ENCODE results near the gene ASB2.

Gene ASB2

DNA sequence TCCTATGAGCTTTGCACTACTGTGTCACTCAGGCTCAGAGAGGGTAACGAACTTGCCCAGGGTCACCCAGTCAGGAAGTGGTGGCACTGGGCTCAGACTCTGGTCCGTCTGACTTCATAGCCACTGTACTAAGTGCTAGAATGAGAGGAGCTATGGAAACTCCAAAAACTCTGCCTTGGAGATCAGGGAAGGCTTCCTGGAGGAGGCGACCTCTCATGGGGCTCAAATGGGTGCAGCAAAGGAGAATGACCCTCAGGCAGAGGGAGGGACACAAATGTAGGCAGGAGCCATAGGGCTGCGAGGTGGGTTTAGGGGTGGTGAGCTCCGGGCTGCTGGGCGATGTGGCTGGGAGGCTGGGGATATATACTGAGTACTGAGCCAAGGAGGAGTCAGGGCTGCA is 23.9 kb upstream of the ASB2 start:
- DNase-seq (ENCODE audit: low read depth in 2 of 2) = no peak

DNA sequence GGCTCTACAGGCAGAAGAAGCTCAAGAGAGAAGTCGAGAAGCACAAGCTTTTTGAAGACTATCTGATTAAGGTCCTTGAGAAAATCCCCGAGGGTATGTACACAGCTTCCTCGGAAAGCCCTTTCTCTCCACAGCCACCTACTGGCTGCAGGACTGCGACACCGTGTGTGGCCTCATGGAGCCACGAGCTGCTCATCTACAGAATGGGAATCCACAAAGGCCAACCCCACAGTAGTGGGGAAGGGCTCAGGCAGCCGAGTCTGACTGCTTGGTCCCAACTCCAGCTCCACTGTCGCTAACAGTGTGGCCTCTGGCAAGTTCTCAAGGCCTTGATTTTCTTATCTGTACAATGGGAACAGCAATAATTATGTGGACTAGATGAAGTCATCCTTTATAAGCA is 23.2 kb upstream of the ASB2 start:
- no peak for DNase-seq (ENCODE audit: low read depth in 2 of 2)

DNA sequence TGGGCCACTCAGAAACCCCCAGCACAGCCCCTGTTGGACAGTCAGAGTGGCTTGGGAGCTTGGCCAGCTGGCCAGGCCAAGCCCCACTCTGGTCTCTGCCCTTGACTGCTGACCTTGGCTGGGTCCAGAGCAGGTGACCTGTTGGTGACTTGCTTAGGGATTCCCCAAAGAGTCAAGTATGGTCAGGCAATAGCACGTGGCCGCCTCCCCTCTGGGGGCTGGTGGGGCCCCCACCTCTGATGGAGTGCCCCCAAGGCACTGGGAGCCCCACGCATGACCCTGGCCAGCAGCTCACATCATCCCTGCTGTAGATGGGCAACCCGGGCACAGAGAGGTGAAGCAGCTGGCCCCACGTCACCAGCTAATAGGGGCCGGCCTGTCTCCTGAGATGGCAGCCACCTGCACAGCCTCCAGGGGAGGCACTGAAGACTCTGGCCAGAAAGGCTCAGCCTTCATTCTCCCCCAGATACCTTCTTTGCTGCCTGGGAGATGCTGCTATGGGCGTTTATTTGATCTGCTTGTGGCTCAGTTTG is 22.6 kb upstream of the ASB2 start:
- DNase-seq (ENCODE audit: low read depth in 2 of 2) = no peak

DNA sequence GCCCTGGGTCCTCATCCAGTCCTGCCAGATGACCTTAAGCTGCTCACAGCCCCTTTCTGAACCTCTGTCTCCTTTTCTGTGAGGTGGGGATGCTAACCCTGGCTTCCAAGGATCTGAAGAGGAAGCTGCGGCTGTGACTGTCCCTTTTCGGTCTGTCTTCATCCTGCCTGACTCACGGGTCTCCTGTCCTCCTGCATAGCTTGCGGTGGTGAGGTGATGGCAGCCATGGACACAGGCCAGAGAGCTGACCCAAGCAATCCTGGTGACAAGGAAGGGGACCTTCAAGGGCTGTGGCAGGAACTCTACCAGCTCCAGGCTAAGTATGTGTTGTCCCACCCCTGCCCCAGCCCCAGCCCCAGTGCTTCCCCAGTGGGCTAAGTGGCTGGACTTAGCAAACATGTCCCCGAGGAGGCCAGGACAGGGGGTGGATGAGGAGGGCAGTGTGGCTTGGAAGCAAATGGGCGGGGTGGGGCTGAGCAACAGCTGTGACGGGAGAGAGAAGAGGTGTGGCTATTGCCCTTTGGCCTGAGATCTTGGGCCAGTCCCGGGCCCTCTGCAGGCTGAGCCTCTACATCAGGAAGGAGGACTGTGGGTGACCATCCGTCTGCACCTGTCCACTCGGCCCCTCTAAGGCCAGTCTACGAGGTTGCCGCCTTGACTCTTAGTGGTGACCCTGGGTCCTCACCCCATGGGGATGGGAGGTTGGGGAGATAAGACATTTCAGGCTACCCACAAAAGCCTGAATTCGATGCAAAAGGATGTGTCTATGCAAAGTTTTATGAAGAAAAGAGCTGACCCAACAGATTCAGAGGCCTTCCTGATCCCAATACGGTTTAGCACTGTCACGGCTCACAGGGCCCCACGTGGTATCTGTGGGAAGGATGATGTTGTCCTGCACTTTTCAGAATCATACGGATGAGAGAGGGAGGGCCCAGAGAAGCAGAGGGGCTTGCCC is 21.8 kb upstream of the ASB2 start:
- DNase-seq (ENCODE audit: low read depth in 2 of 2) = no peak

DNA sequence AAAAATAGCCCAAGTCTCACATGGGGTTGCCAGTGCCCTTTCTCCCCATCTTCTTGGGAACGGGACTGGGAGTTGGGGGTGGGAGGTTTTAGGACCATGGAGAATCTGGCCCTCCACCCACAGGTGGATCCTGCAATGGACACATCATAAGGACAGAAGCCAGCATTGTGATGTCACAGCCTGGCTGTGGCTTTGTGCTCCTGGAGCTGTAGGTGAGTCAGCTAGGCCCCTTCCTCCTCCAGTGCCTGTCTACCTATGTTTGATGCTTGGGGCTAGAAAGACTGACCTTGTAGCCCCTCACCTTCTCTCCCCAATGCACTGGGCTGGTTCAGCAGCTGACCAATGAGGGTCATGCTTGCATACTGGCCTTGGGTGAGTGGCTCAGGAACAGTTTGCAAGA is 20.7 kb upstream of the ASB2 start, which contains the start of gene CCDC197:
CCDC197 (plus strand) TSS at position 220 of the 400 bp plus-strand sequence. CDS start 831 bp downstream, outside the sequence.
- no peak for DNase-seq (ENCODE audit: low read depth in 2 of 2)

DNA sequence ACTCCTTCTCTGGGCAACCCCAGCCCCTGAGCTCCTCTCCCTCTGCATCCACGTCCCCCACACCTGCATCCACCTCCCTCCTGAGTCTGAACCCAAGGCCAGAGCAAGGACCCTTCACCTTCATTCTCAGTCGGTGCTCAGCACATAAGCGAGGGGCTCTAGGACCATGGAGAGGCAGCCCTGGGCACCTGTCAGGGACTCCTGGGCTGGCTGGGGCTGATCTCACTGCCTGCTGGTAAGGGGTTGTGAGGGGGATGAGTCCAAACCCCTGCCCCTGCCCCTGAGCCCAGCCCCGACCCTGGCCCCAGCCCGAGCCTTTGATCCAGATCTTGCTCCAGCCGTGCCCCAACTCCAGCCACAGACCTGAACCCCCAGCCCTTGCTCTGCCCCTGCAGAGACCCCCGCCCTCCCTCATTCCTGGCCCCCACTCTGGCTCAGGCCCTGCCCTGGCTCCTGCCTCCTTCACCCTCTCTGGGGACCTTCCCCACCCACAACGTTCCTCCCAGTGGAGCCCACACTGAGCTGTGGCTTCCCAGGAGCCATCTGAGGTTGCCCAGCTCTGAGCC is 19.8 kb upstream of the ASB2 start:
- no peak for DNase-seq (ENCODE audit: low read depth in 2 of 2)

DNA sequence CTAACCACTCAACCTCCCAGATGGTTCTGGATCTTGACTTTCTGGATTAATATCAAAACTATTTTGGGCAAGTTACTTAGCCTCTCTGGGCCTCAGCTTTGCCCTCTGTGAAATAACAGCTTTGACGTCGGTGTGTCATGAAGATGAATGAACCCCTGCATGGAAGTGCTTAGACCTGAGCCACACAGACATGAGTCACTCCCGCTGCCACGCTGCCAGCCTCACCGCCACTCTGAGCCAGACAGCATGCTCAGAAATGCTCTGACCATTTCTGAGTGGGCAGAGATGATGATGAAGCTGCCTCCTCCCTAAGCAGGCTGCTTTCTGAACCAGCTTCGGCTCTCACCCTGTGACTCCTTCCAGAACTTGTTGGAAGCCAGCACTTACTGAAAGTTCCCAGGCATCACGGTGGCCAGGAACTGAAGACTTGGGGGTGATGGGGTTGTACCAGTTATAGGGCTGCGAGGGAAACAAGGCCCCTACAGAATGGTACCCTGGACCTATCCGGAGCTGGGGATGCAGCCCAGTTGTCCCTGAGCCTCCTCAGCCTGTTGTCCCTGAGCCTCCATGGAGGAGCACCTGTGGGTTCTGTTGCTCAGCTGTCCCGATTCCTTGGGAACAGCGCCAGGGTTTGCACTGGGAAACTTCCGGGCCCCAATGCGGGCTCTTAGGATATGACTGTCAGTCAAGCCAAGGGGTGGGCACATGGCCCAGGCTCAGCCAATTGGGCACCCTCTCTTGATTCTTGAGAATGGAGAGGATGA is 18.7 kb upstream of the ASB2 start:
- no peak for DNase-seq (ENCODE audit: low read depth in 2 of 2)

DNA sequence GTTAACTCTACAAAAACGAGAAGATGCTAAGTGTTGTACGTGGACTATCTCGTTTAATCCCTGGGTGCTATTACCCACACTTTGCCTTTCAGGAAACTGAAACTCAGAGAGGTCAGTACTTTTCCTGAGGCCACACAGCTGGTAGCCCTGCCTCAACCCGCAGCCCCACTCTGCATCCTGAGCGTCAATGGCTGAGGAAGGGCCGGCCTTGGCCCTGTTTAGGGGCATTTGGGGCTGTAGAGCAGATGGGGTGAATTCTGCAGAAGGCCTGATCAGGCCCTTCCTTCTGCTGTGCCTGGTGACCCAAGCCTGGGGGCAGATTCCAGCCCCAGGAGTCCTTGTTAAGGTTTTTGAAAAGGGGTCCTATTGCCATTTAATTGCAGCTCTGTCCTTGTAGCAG is 17.0 kb upstream of the ASB2 start:
- DNase-seq (ENCODE audit: low read depth in 2 of 2) = no peak

DNA sequence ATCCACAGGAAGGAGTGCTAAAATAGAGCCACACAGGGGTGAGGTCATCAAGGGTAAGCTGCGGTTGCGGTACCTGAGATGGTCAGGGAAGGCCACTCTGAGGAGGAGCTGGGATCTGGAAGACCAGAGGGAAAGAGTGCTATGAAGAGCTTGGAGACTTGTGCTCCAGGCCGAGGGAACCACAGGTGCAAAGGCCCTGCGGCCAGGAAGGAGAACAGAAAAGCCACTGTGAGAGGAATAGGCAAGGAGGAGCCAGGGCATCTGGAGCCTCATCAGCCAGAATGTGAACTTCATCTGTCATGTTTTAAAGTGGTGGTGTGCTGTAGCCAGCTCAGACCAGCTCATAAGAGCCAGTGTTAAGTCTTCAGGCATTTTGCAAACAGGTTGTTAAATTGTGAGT is 15.3 kb upstream of the ASB2 start:
- no peak for DNase-seq (ENCODE audit: low read depth in 2 of 2)

DNA sequence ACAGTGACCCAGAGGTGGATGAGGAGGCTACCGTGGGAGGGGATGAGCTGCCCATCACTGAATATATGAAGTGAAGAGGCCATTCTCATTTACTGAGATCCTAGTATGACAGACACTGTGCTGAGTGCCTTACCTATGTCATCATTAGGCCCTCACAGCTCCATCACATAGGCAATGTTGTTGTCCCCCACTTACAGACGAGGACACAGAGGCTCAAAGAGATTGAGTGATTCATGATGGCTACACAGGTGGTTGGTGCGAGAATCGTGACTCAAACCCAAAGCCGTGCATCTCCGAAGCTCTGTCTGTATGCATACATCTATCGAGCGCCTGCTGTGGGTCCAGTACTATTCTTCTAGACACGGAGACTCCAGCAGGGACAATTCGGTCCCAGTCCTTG is 14.8 kb upstream of the ASB2 start:
- no peak for DNase-seq (ENCODE audit: low read depth in 2 of 2)

DNA sequence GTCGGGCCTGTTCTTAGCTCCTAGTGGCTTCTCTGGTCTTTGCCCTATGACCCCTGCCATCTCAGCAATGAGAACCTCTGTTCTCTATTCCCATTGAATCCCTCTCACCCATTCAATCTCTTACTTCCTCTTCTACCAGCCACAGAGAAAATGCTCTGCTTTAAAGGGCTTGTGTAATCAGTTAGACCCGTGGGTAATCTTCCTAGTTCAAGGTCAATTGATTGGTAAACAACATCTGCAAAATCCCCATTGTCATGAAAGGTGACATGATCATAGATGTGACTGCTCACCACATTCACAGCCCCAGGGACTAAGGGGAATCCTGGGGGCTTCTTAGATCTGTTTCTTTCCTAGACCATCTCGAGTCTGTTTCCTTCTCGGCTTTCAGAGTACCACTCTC is 13.6 kb upstream of the ASB2 start:
- no peak for DNase-seq (ENCODE audit: low read depth in 2 of 2)

DNA sequence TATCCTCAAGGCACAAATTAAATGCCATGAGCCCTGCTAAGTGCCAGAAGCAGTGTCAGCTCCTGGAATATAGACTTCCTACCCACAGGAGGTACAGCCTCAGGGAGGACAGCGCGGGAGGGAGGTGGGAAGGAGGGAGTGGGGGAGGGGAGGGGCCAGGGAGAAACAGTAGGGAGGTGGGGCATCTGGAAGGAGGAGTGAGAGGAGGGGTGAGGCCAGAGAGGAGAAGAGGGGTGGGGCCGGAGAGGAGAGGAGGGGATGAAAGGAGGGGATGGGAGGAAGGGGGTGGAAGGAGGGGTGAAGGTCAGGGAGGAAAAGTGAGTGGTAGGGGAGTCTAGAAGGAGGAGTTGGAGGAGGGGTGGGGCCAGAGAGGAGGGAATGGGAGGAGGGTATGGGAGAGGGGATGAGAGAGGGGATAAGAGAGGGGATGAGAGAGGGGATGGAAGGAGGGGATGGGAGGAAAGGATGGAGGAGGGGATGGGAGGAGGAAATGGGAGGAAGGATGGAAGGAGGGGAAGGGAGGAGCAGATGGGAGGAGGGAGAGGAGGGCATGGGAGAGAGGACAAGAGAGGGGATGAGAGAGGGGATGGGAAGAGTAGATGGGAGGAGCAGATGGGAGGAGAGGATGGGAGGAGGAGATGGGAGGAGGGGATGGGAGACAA is 11.6 kb upstream of the ASB2 start:
- no peak for DNase-seq (ENCODE audit: low read depth in 2 of 2)

DNA sequence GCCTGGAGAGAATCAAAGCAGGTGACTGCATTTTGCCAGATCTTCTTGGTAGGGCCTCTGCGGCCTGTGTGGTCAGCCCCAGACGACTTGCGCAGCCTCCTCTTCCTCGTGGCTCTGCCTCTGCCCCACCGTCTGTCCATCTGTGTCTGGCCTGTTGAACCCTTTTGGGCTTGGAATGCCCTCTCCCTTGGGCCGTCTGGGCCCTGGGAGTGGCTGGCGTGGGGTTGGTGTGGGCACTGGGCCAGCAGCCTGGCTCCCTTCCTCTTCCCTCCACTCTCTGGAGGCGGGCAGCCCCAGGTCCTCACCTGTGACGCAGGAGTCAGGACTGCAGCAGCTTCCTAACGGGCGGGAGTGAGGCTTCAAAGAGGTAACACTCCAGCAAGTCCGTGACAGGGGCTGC is 11.0 kb upstream of the ASB2 start:
- DNase-seq (ENCODE audit: low read depth in 2 of 2) = no peak

DNA sequence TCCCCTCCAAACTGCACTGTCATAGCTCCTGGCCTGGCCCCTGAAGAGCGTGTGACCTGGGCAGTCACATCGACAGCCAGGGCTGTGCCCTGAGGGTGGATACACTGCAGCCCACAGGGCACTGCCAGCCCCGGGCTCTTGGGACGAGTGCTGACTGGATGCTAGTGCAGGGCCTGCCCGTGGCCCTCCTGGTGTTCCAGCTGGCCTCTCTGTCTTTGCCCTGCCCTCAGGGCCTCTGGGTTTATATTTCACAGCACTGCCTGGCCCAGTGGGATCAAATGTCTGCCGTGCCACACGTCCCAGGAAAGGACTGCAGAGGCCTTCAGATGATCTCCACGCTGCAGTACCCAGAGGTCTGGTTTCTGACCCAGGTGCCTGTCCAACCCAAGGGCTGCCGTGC is 10.6 kb upstream of the ASB2 start:
- DNase-seq (ENCODE audit: low read depth in 2 of 2) = no peak

DNA sequence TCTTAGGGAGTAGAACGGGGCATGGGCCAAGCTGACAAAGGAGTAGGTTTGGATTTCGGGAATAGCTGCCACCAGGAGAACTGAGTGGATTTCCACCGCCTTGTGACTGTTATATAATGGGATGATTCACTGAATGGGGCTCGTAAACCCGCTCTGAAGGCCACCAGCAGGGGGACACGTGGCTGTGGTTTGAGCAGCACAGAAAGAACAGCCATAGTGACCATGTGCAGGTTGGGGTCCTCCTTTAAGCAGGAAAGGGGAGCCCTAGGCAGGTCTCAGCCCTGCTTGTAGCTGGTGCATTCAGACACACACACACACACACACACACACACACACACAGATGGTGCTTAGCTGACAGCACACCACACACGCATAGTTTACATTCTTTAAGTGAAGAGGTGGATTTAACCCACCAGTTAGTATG is 8.6 kb upstream of the ASB2 start:
- no peak for DNase-seq (ENCODE audit: low read depth in 2 of 2)

DNA sequence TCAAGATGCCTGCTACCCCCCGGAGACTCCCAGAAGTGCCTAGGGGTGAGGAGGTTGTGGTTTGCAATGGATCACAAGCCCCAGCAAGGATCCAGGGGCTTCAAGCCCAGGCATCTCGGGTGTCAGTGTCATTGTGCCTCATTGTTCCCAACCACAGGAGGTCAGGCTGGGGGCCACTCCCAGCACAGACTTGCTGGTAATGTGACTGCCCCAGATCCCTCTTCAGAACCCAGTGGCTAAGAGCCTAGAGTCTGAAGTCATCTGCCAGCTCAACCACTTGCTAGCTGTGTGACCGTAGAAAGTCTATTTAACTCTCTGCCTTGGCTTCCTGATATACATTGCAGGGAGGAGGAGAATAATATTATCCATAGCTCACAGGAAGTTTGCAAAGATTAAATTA is 7.7 kb upstream of the ASB2 start:
- no peak for DNase-seq (ENCODE audit: low read depth in 2 of 2)

DNA sequence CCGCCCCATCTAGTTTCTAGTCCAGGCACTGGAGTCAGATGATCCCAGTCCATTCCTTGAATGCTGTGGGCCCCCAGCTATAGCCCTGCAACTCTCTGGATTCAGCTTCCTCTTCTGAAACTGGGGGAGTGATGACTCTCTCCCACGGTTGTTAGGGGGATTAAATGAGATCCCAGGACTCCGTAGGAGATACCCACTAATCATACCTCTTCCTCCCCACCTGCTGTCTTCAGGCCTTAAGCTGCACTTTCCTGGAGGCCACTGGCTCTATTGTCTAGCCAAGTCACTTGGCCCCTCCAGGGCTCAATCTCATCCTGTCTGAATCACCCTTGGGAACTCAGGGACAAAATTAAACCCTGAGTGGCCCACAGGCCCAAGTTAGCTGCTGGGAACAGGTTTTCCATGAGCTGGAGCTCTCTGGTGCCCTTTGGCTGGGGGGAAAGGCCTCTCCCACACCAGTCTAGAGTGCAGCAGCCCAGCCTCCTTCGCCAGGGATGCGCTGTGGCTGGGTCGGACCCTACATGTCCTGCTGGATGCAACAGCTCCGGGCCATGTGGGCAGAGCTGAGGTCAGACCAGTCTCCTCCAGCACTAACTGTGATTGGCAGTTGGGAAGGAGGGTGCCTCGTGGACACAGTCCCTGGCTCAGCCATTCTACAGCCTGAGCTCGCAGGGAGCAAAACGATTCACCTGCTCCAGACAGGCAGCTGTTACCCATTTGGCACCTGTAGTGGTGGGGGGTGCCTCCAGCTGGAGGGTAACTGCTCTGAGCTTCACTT is 6.0 kb upstream of the ASB2 start:
- no peak for DNase-seq (ENCODE audit: low read depth in 2 of 2)

DNA sequence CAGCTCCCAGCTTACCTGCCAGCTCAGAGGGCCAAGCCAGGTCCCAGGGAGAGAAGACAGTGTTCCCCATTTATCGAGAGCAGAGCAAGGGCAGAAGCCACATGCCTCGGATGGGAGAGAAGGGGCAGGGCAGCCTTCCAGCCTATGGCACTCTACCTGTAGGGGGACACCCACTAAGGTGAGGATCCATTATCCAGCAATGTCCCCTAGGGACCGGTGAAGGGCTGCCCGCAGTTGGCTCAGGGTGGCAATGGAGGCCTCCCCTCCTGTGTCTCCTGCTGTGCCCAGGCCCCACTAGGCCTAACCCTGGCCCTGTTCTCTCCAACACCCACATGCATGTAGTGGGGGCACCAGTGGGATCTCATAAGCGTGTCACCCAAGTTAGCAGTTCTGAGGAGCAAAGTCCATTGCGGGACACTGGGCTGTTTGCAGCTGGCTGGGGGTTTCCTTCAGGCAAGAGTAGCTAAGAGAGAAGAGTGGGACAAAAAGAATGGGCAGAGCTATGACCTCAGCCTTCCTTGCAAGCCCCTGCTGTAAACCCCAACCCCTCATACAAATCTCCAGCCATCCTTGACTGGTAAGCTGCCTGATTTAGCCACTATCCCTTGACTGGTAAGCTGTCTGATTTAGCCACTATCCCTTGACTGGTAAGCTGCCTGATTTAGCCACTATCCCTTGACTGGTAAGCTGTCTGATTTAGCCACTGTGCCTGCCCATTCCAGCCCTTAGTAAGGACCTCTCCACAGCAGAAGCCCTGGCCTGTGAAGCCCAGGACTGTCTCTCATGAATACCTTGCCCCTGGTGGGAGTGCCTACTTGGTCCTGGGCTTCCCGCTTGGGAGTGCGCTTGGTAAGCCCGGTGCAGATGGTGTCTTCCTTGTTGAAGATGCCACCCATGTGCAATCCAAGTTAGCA is 5.2 kb upstream of the ASB2 start:
- no peak for DNase-seq (ENCODE audit: low read depth in 2 of 2)

DNA sequence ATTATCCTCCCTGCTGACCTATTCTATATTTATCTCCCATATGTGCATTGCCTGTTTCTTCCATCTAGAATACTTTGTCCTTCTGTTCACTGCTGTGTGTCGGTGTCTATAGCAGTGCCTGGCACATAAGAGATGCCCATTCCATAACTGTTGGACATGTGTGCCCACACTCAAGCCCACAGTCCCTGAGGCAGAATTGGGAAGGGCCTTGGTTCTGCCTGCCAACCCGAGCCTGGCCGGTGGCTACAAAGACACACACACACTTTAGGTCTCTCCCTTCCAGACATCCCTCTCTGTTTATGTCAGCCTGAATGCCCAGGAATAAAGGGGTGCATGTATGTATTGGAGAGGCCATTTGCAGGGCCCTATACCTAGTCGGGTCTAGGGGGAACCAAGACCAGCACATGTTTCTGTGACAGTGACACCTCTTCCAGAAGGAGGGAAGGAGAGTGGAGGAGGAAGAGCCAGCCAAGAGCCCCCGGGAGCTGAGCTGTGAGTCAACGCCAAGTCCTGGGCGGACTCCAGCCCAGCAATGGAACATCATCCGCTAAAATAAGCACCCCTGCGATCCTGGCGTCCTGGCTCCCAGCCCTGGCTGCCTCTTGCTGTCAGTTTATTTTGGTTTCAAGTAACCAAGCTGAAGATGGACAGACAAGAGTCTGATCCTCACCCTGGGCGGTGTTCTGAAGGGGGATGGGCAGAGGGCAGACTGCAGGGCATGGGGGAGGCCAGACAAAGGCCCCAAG is 4.3 kb upstream of the ASB2 start:
- no peak for DNase-seq (ENCODE audit: low read depth in 2 of 2)
